Measurements from ENCODE around the gene CANT1.
A peak's percentile ranks its signal among the peaks of the same experiment; 100 is the strongest.

Gene CANT1

DNA sequence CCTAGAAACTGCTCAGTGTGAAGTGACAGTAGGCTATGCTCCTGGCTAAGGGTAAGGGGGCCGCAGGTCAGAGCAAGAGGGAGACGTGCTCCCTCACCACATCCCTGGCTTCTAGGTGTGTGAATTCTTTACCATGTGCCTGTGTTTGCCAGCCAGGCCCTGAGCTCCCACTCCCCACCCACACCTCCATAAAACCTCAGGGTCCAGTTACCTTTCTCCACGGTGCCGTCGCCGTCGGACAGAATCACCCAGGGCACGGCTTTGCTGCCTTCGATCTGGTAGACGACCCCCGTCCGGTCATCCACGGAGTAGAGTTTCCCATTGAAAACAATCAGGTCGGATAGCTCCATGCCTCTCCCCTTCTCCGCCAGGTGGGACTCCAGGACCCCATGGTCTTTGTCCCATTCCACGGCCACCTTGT, 12.8 kb downstream of the CANT1 start:
- no peak for DNase-seq (ENCODE audit: low read depth in 1 of 2, low spot score in 1 of 2)

DNA sequence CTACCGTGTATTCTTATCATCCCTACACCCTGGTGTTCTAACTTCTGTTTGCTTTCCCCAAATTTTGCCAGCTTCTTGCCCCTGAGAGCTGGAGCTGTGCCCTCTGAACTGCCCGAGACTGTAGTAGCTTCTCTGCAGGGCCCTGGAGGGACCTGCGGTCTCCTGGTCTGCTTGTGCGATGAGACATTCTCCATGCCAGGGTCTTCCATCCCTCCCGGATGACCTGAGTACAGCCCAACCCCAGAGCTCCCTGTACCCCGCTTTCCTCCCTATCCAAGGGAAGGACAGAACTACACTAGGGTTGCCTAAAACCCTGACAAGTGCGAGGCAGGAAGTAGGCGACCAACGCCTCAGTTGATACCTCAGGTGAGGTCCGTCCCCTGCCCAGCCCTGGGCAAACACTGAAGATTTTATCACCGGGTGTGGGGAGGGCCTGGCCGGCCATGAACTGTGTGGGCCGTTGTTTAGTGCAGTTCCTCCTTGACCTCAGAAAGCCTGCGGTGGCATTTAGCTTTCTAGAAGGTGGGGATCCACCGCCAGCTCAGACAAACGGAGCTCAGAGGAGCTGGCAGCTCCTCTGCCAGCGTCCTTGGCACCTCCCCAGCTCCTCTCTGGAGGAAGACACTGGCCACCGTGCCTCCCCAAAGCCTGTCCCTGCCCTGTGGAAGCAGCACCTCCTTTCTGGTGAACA, 13.7 kb downstream of the CANT1 start:
- DNase-seq (ENCODE audit: low read depth in 1 of 2, low spot score in 1 of 2) = no peak

DNA sequence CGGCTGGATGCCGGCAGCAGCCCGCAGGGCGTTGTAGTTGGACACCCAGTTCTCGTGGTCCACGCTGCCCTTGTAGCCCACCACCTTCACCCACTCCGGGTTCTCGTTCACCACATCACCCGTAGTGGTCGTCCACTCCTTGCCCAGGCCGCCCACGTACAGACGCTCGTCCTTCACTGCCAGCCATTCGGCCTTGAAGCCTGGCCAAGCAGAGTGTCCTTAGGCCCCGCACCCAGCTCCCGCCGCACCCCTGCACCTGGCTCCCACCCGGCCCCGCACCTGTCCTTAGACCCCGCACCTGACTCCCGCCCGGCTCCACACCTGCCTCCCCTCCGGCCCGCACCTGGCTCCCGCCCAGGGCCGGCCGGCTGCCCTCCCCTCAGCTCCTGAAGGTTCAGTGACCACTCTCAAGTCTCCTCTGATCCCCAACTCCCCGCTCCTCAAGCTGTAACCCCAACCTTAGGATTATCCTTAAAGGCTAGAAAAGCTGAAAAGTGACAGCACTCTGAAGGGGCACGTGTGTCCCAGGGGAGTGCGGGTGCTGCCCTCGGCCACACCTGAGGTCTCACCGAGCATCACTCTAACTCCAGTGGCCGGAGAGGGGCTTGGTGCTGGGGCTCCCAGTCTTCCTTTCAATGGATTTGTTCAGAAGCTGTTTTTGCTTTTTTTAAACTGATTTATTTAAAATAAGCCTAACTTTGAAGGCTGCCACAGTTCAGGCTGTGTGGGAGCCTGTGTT, 14.4 kb downstream of the CANT1 start:
- DNase-seq (ENCODE audit: low read depth in 1 of 2, low spot score in 1 of 2) = no peak

DNA sequence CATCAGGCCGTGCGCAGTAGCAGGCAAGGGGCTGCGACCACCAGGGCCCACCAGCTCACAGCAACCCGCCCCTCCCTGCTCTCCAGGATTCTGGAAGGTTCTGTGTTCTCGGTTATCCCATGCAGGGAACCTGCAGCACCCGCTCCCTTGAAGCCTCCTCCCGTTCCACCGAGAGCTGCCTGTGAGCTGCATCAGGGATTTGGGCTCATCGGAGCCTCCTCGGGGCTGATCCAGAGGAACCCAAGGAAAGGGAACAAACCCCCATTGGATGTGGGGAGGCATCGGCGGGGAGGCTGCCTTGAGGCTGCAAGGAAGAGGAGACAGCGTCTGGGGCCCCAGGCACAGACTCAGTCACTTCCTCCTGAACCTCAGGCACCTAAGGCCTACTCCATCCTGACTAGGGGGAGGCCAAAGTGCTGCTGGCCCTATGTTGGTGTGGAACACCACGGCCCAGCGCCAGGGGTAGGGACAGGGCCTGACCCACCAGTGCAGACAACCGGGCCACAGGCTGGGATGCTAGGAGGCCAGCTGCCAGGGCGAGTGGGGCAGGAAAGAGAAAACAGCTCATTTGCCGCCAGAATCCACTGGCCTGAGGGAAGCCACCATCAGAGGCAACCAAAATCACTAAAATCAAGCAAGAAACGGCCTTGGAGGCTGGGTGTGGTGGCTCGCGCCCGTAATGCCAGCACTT, 15.4 kb downstream of the CANT1 start:
- DNase-seq (ENCODE audit: low read depth in 1 of 2, low spot score in 1 of 2) = no peak

DNA sequence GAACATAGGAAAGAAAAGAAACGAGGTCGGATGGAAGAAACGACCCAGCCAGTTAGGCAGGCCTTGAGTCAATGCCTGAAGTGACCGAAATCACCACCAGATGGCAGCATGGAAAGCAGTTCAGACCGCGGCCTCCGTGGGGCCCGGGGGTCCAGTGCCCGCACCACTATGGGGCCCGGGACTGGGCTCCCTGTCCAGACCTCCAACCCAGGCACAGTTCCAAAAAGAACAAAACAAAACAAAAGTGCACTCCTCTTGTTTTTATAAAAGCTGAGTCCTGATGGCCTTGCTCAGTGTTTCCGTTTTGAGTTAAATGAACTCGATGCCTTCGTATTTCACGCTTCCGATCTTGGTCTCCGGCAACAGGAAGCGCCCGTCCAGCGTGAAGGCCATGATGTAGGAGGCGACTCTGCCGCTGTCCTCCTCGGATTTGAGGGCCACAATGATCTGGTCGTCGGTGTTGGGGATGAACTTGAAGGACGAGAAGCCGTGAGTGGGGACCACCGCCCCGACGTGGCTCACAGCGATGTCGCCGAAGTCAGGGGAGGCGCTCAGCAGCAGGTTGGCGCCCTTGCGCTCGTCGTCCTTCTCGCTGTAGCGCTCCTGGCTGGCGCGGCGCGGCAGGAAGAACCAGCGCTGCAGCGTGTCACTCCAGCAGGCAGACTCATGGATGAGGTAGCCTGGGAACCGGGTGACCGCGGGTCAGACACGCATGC, 16.2 kb downstream of the CANT1 start:
- peak in 1 of 2 donors; percentile 33 for DNase-seq (ENCODE audit: low read depth in 1 of 2, low spot score in 1 of 2)

DNA sequence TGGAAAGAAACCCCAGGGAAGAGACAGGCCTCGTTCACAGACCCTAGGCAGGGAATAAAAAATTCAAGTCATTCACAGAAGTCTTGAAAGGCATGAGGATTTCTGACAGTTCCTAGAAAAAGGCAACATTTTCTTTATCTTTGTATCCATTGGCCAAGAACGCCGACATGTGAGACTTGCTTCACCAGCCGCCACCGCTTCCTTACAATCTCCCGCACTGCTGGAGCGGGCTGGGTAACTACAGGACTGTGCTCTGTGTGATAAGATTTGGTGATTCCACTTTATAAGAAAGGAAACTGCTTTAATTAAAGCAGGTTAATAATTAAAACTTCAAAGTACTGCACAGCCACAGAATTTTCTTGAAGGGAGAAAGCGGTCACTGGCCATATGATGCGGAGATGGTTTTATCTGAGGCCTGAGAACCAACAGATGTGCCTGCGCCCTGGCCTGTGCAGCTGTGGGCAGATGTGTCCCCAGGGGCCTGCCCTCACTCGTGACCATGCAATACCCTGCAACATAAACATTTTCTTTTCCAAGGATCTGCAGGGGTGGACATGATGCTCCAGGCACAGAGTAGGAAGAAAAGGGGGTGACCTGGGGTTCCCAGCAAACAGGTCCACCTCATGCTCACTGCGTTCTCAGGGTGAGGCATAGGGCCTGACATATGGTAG, 16.9 kb downstream of the CANT1 start:
- DNase-seq (ENCODE audit: low read depth in 1 of 2, low spot score in 1 of 2) = no peak

DNA sequence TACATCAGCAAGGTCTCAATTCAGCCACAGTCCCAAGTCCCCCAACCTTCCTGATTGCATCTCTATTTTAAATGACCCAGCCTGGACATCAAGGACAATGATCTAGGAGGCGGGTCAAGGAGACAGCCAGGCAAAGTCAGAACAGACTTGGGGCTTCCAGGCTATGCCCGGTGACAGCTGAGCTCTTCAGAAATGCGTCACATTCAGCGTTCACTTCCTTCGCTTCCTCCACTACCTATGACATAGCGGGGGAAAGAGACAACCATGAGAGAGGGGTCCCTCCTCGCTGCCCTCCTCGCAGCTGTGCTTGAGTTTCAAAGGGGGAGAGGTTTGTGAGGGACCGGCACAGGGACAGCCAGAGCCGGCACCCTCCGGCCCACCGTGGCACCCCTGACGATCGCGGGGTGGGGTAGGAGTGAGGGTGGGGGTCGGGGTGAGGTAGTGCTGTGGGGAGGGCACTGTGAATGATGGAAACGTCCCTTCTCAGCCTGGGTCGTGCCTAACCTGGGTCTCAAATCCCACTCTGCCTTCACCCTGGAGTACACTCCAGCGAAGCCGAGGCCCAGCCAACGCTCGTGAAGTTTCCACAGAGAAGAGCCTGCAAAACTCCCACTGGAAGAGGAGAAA, 17.5 kb downstream of the CANT1 start:
- no peak for DNase-seq (ENCODE audit: low read depth in 1 of 2, low spot score in 1 of 2)

DNA sequence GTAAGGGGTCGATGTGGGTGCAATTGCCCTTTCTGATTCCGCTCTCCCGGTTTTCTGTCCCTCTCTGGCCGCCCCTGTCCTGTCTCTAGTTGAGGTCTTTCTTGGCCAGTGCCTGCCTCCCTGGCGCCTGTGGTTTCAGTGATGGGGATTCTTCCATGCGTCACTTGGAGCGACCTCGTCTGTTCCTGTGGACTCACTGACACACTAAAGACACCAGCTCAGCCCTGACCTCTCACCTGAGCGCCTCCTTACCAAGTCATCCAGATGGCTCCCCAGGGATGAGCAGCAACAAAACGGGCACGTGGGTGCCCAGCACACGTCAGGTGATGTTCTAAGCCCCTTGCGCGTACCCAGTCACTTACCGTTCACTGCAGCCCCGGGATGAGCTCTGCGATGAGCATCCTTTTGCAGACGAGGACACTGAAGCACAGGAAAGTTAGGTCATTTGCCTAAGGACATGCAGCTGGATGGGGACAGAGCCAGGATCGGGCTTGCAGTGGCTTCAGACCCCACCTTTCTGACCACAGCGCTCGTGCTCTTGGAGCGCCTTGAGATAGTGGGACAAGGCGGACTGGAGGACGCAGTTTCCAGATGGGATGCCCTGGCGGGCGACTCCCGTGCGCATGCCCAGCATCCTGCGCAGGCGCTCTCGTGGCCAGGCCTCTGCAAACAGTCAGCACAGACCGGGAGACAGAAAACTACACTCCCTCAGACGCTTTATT, 18.4 kb downstream of the CANT1 start:
- no peak for DNase-seq (ENCODE audit: low read depth in 1 of 2, low spot score in 1 of 2)

DNA sequence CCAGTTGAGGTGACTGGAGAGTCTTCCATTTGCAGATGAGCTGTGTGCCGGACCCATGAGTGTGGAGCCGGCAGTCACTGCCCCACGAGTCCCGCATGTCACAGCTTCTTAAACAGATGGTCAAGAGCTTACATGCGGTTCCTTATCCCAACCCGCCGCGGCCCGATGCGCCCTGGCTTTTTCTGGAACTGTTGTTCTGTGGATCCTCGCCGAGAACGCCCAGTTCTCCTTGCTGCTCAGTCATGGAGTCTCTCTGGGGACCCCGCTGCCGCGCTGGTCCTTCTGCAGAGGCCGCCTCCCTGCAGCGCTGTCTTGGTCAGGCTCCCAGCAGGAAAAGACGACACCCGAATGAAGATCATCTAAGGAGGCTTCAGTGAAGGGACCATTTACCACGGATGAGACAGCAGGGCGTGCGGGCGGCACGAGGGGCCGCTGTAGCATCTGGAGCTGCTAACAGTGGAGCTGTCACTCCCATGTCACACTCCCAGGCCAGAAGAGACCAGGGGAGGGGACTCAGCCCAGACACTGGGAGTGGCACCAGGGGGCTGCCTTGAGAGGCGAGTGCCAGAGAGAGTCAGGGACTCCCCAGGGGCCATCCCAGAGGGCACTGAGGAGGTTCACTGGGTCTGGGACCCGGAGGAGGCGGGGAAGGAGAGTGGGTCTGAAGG, 19.1 kb downstream of the CANT1 start:
- DNase-seq (ENCODE audit: low read depth in 1 of 2, low spot score in 1 of 2) = no peak

DNA sequence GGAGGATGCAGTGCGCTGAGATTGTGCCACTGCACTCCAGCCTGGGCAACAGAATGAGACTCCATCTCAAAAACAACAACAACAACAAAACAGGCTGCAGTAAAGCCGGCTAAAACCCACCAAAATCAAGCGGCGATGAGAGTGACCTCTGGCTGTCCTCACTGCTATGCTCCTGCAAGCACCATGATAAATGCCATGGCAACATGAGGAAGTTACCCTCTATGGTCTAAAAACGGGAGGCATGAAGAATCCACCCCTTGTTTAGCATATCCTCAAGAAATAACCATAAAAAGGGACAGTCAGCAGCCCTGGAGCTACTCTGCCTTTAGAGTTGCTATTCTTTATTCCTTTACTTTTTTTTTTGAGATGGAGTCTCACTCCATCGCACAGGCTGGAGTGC, 21.4 kb downstream of the CANT1 start:
- DNase-seq (ENCODE audit: low read depth in 1 of 2, low spot score in 1 of 2) = no peak

DNA sequence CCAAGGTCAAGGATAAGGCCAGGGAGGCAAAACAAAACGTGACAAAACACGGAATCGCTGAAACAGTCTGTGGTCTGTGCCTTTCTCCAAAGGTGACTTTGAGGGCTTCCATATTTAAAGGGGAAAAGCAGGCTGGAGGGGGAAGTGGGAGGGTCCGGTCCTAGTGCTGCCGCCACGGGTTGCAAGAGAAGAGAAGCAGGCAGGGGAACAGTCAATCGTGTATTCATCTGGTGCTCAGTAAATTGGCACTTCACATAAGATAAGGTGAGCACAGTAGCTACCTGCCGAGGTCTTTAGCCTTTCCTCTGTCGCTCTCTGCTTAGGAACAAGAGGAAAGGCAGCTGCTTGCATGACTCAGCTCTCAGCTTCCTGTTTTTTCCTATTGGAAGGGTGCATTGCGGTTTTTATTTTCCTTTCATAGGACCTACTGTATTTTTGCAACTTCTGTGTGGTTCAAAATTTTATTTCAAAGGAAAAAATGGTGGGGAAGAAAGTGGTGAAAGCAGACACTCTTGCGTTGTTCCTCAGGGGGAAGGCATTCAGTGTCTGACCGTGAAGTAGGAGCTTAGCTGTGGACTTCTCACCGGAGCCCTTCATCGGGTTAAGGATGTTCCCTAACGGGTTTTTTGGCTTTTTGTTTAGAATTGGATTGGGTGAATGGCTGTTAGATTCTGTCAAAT, 22.8 kb downstream of the CANT1 start:
- DNase-seq (ENCODE audit: low read depth in 1 of 2, low spot score in 1 of 2) = no peak

DNA sequence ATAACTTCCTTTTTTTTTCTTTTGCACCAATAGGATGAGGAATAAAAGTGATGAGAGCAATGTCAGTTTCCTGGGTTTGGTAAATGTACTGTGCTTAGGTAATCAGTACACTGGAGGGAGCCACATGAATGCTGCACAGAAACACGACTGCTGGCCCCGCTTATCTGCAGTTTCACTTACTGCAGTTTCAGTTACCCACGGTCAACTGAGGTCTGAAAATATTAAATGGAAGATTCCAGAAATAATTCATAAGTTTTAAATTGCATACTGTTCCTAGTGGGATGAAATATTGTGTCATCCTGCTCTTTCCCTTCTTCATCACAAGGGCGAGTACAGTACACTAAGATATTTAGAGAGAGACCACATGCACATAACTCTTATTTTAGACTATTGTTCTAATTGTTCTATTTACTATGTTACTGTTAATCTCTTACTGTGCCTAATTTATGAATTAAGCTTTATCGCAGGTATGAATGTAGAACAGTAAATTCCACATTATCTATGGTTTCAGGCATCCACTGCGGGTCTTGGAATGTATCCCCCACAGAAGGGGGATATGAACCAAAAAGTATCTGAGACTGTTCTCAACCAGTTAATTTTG, 23.4 kb downstream of the CANT1 start:
- no peak for DNase-seq (ENCODE audit: low read depth in 1 of 2, low spot score in 1 of 2)

DNA sequence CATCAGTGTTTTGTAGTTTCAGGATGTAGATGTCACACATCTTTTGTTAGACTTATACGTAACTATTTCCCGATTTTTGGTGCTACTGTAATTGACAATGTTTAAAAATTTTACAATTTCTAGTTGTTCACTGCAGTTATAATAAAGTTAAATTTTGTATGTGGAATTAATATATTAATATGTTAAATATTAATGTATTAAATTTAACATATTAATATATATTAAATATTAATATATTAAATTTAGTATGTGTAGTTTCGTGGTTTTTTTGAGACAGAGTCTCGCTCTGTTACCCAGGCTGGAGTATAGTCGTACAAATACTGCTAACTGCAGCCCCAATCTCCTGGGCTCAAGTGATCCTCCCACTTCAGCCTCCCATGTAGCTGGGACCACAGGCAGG, 24.2 kb downstream of the CANT1 start:
- DNase-seq (ENCODE audit: low read depth in 1 of 2, low spot score in 1 of 2) = no peak

DNA sequence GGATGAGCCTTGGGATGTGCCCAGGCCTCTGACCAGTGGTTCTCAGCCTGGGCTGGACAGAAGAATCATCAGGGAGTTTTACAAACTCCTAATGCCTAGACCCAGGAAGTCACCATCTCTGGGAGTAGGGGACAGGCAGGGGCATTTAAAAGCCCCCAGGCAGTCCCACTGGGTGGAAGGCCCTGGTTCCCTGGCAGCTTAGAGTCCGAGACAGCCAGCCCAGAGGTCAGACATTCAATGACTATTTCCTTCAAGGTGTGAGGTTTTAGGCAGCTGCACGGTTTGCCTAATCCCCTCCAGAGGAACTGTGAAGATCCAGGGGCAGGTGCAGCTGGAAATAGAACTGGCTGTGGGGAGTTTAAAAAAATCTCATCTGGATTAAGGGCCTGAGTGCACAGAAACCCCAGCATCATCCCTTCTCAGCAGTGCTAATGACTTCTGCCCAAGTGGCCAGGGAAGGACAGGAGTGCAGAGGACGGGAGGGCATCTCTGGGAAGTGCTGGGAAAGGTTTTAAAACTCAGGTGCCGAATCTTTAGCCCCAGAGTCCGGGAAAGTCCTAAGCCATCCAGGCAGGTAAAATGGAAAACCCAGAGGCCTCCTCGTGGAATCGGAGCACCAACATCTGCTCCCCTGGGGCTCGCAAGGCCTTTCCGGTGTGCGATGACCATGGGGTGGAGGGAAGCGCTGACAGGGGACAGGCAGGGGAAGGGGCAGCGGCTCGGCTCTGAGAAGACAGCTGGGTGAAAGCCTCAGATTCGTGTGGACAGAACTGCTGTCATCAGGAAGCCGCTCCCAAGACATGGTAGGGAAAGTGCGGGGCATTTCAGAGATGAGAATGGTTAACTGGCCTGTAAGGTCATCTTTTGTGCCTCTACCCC, 28.3 kb downstream of the CANT1 start:
- no peak for DNase-seq (ENCODE audit: low read depth in 1 of 2, low spot score in 1 of 2)

DNA sequence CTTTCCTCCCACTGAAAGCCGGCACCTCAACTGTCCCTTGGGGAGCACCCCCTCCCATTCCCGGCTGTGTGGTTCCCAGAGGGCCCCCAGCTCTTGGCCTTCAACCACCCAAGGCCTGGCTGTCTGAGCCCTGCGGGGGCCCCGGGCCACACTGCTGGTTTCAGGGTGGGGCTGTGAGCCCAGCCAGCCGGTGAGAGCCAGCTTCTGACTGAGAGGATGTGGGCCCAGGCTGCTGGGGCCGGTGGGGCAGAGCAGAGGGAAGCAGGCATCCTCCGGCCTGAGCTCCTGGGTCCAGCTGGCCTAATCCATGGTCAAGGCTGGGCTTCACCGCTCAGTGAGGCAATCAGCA, 29.0 kb downstream of the CANT1 start:
- DNase-seq (ENCODE audit: low read depth in 1 of 2, low spot score in 1 of 2) = no peak

DNA sequence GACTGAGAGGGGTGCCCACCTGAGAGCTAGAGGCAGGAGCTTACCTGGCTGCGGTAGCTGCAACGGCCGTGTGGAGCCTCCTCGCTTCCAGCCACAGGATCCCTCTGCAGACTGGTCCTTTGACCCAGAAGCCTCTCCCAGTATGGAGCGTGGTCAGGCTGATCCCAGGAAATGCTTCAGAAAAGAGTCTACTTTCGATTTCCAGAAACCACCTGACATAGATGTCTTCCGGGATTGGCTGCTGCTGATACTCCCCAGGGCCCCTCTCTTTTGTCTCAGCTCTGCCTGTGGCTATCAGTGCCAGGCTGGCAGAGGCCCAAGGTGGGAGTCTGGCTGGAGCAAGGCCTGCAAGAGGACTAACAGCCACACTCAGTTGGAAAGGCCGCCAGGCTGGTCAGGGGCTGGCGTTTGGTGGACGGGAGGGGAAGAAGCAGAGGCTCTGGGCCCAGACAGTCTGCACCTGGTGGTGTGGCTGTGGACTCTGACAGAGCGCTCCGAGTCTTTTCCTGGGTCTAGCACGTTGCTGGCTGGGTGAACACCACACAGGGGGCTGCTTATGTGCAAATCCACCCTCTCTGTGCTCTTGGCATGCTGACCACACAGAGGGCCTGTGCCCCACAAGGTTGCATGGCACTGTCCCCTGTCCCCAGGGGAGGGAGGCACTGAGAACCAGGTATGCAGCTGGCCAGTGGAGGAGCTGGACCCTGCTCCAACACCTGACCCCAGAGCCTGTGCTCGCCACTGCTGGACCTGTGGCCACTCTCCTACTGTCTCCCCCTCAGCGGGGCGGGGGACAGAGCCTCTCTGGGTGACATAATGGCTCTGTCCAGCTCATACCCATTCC, 29.6 kb downstream of the CANT1 start, which contains the start of gene LGALS3BP:
Gene LGALS3BP (minus strand): TSS at position 144 of the 844 bp plus-strand sequence. CDS start 2,732 bp downstream, outside the sequence.
- DNase-seq (ENCODE audit: low read depth in 1 of 2, low spot score in 1 of 2) = no peak

Measured in stimulated activated CD4-positive, alpha-beta T cell treated with anti-CD3 and anti-CD28 coated beads, Interleukin-15, amount 100 ng/mL, for 1 hour (primary cell).